GM23248 (cell line): ENCODE data around the gene CCDC27. TPM values are rescaled to one million over a fixed set of nuclear protein-coding genes. Genes with fewer than 3 reads are reported as not detected.

Experiments used
- DNase-seq: peaks from one replicate; pipeline ENCODE4 v3.0.0-alpha.2; 2015
- H2AFZ ChIP-seq: fragments of 200-600 bp; sonication (generic); 2 replicates; pipeline ENCODE4 v1.6.1; 2016; ENCODE audit warnings: antibody characterized with exemption
- H3F3A ChIP-seq: fragments of 200-600 bp; sonication (generic); 2 replicates; pipeline ENCODE4 v1.6.1; 2016; ENCODE audit warnings: mild to moderate bottlenecking, antibody characterized with exemption, mixed run types; ENCODE audit not compliant: insufficient read depth
- H3K27ac ChIP-seq: fragments of 200-600 bp; sonication (generic); 2 replicates; pipeline ENCODE4 v1.5.1; 2016; ENCODE audit warnings: mild to moderate bottlenecking
- H3K27me3 ChIP-seq: fragments of 200-600 bp; sonication (generic); replicated peaks from 2 replicates; pipeline ENCODE4 v1.6.1; 2016; ENCODE audit warnings: mild to moderate bottlenecking; ENCODE audit not compliant: insufficient read depth
- H3K36me3 ChIP-seq: fragments of 200-600 bp; sonication (generic); 2 replicates; pipeline ENCODE4 v1.6.1; 2016; ENCODE audit warnings: low read depth, mild to moderate bottlenecking
- H3K4me1 ChIP-seq: fragments of 200-600 bp; sonication (generic); 2 replicates; pipeline ENCODE4 v1.6.1; 2016; ENCODE audit warnings: mild to moderate bottlenecking; ENCODE audit not compliant: insufficient read depth
- H3K4me2 ChIP-seq: fragments of 200-600 bp; sonication (generic); one replicate; pipeline ENCODE4 v1.6.1; 2016; ENCODE audit warnings: mild to moderate bottlenecking; ENCODE audit not compliant: unreplicated experiment
- H3K4me3 ChIP-seq: fragments of 200-600 bp; sonication (generic); 2 replicates; pipeline ENCODE4 v1.5.1; 2016; ENCODE audit warnings: mild to moderate bottlenecking
- H3K79me2 ChIP-seq: fragments of 200-600 bp; sonication (generic); 2 replicates; pipeline ENCODE4 v1.6.1; 2016; ENCODE audit warnings: mild to moderate bottlenecking; ENCODE audit not compliant: insufficient read depth
- H3K9ac ChIP-seq: fragments of 200-600 bp; sonication (generic); 2 replicates; pipeline ENCODE4 v1.6.1; 2016; ENCODE audit warnings: mild to moderate bottlenecking
- H3K9me2 ChIP-seq: fragments of 200-600 bp; sonication (generic); 2 replicates; pipeline ENCODE4 v1.6.1; 2016; ENCODE audit warnings: mixed run types, mild to moderate bottlenecking, moderate library complexity; ENCODE audit not compliant: insufficient read depth
- H3K9me3 ChIP-seq: fragments of 200-600 bp; sonication (generic); one replicate; pipeline ENCODE4 v1.6.1; 2017; ENCODE audit warnings: low read depth
- H4K20me1 ChIP-seq: fragments of 200-600 bp; sonication (generic); 2 replicates; pipeline ENCODE4 v1.6.0; 2016; ENCODE audit not compliant: insufficient read depth
- EZH2 ChIP-seq: fragments of 200-600 bp; sonication (generic); IDR thresholded peaks from 2 replicates; pipeline ENCODE4 v1.6.1; 2018; ENCODE audit warnings: antibody characterized with exemption, mild to moderate bottlenecking; ENCODE audit not compliant: insufficient read depth, poor library complexity, severe bottlenecking
- EZH2phosphoT487 ChIP-seq: fragments of 200-600 bp; sonication (generic); IDR thresholded peaks from 2 replicates; pipeline ENCODE4 v1.6.1; 2018; ENCODE audit warnings: antibody characterized with exemption, moderate library complexity, mild to moderate bottlenecking, low read depth; ENCODE audit not compliant: insufficient read depth
- WGBS, 2 experiments: methylation state at CpG; one replicate each; pipeline ENCODE4 v1.1.6; 2015 to 2017; ENCODE audit warnings: low lambda C conversion rate in 2 of 2, low coverage in 1 of 2; ENCODE audit errors: missing lambda C conversion rate in 2 of 2; 5-methylcytosine and 5-hydroxymethylcytosine counted together
- in situ Hi-C: fragments of 300-500 bp; cut with MboI; formaldehyde crosslinking; loops from 2 replicates; pipeline ENCODE4 v1.15.0; 2020
- polyA plus RNA-seq: library from polyadenylated mRNA; unstranded; fragments of >200 nt; fragmentation: Nextera tagmentation; extraction: Ambion mirVana; gene quantifications from 2 replicates; pipeline ENCODE4 v1.2.1, GENCODE V29; 2016
- total RNA-seq: library from RNA; depleted of rRNA; stranded (reverse); fragments of >200 nt; shearing (Covaris generic); gene quantifications from 2 replicates; pipeline ENCODE4 v1.2.3, GENCODE V29; 2014

Gene CCDC27
- total and polyA plus RNA-seq, 2 experiments from 2014 or later, result not detected

DNA sequence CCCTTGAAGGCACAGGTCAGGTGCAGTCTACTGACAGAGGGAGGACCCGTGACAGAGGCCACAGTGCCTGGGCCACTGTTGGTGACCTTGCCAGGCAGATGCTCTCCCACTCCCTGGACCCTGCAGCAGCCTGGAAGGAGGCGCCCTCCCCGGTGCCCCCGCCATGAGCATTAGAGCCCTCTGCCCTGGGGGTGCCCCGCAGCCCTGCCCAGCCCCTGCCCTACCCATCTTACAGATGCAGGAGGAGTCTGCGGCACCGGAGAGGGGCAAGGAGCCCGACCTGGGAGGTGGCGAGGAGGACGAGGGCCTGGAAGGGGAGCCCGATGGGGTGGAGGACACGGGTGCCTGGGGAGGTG, 10.6 kb downstream of the CCDC27 start:
- no peaks in the 10 kb centered on the region for H3K79me2 ChIP-seq
- no peak overlapping the region for H3K27ac ChIP-seq
- peaks cover 10% of the 10 kb centered on the region; the same call in 1 of the 2 replicates for H3K27me3 ChIP-seq
- H3K9me3 ChIP-seq, result no peaks in the 10 kb centered on the region
- no peak for DNase-seq
- 58 to 62% methylated on average over 9 to 12 of the region's 12 CpGs for WGBS, 2 experiments
- H3K4me3 ChIP-seq, result no peak overlapping the region
- H3F3A ChIP-seq, result no peaks in the 10 kb centered on the region
- H3K4me2 ChIP-seq, result no peak overlapping the region
- no peak for TF ChIP-seq EZH2
- TF ChIP-seq EZH2phosphoT487, result no peak
- H3K9ac ChIP-seq, result no peak overlapping the region
- H4K20me1 ChIP-seq, result no peaks in the 10 kb centered on the region
- H3K4me1 ChIP-seq, result no peaks in the 10 kb centered on the region
- H3K9me2 ChIP-seq, result no peaks in the 10 kb centered on the region
- H3K36me3 ChIP-seq, result no peaks in the 10 kb centered on the region
- in situ Hi-C loops, result no loop called here
- no peak overlapping the region for H2AFZ ChIP-seq

DNA sequence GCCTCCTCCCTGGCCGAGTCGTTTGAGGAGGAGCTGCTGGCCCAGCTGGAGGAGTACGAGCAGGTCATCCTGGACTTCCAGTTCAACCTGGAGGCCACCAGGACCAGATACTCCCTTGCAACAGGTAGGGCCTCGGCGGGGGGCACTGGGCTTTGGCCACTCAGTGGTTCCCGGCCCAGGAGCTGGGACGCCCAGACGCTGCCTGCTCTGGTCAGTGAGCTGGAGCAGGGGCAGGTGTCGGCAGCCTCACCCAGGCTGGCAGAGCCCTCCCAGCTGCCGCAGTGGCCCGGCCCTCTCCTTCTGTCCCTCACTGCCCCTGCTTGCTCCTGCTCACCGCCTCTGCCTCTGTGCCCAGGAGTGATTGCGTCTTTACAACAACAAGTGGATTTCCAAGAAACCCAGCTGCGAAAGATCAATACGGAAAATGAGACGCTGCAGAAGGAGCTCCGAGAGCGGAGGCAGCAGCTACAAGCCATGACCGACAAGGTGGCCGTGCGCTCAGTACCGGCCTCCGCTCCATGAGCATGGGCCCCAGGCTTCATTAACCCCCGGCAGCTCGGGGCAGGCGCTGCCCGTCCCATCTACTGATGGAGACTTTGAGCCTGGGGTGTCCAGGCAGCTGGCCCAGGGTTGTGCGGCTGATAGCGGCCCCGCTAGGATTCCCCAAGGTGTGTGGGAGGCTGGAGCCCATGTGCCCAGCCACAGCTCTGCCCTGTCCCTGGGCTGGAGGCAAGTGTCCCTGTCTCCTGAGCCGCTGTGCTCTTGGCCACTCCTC, 11.3 kb downstream of the CCDC27 start:
- TF ChIP-seq EZH2 (no peak), EZH2phosphoT487 (no peak)

GRCh38 chr1:3767328-3767925, 15.2 kb downstream of the CCDC27 start:
- 81 to 88% methylated on average over 17 of the region's 17 CpGs for WGBS, 2 experiments
- no peak for DNase-seq
- no peaks in the 10 kb centered on the region for H3K79me2 ChIP-seq
- H3K4me3 ChIP-seq, result no peak overlapping the region
- no peak overlapping the region for H3K27ac ChIP-seq
- no peaks in the 10 kb centered on the region for H3K36me3 ChIP-seq
- no peaks in the 10 kb centered on the region for H3K9me3 ChIP-seq
- no peak overlapping the region for H3K9ac ChIP-seq
- in situ Hi-C loops, result no loop called here
- H2AFZ ChIP-seq, result no peak overlapping the region
- no peaks in the 10 kb centered on the region for H3K4me1 ChIP-seq
- no peak overlapping the region for H3K4me2 ChIP-seq
- TF ChIP-seq EZH2 (no peak), EZH2phosphoT487 (no peak)
- H3F3A ChIP-seq, result no peaks in the 10 kb centered on the region
- no peaks in the 10 kb centered on the region for H3K9me2 ChIP-seq
- peaks cover 13% of the 10 kb centered on the region; the same call in 1 of the 2 replicates for H3K27me3 ChIP-seq
- no peaks in the 10 kb centered on the region for H4K20me1 ChIP-seq

More for the DNA sequence above, 11.3 kb downstream of the CCDC27 start:
- H3K27me3 ChIP-seq, result peaks cover 10% of the 10 kb centered on the region; the same call in 1 of the 2 replicates
- no peaks in the 10 kb centered on the region for H3K9me3 ChIP-seq
- no peak overlapping the region for H3K27ac ChIP-seq
- no peaks in the 10 kb centered on the region for H3K9me2 ChIP-seq
- H4K20me1 ChIP-seq, result no peaks in the 10 kb centered on the region
- 69 to 71% methylated on average over 31 of the region's 31 CpGs for WGBS, 2 experiments
- in situ Hi-C loops, result no loop called here
- DNase-seq, result no peak
- H3K4me3 ChIP-seq, result no peak overlapping the region
- H3K4me2 ChIP-seq, result no peak overlapping the region
- H3K9ac ChIP-seq, result no peak overlapping the region
- no peaks in the 10 kb centered on the region for H3K79me2 ChIP-seq
- H3K4me1 ChIP-seq, result no peaks in the 10 kb centered on the region
- no peaks in the 10 kb centered on the region for H3K36me3 ChIP-seq
- H2AFZ ChIP-seq, result no peak overlapping the region
- H3F3A ChIP-seq, result no peaks in the 10 kb centered on the region

DNA sequence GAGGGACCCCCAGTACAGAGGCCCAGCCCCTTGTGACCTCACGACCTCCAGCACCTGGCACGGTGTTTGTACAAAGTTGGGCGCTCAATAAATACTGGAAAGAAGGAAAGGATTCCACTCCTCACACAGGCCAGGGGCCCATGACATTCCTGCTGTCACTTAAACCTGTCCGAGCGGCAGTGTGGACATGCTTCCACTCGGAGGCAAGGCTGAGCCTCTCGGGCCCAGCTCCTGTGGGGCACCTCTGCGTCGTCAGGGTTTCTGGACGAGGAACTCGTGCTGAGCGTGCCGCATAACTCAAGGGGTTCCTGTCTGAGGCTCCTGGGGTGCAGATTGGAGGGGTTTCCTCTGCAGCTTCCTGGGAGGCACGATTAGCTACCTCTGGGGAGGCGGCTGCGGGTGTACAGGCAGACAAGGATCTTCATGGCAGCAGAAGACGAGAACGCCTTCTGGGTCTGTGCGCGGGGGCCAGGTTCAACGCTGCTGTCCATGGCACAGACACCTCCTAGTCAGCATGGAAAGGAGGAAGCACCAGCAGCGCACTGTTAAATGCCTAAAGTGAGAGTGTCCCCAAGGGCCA, 16.7 kb downstream of the CCDC27 start:
- Histone ChIP-seq H2AFZ (no peak overlapping the region), H3F3A (peaks cover 3% of the 10 kb centered on the region; the same call in 1 of the 2 replicates), H3K4me2 (no peak overlapping the region), H3K9me3 (no peaks in the 10 kb centered on the region), H3K4me1 (no peaks in the 10 kb centered on the region), H3K9me2 (no peaks in the 10 kb centered on the region), H3K9ac (no peak overlapping the region), H3K27me3 (peaks cover 13% of the 10 kb centered on the region; the same call in 1 of the 2 replicates), H4K20me1 (no peaks in the 10 kb centered on the region), H3K27ac (no peak overlapping the region), H3K79me2 (no peaks in the 10 kb centered on the region), H3K4me3 (no peak overlapping the region), H3K36me3 (no peaks in the 10 kb centered on the region)
- TF ChIP-seq EZH2phosphoT487 (no peak), EZH2 (no peak)
- 89 to 91% methylated on average over 22 of the region's 22 CpGs for WGBS, 2 experiments
- DNase-seq, result no peak
- in situ Hi-C loops, result no loop called here
